ENCODE data around the gene LRRC49.
"Not testable (repeated sequence)": the region's sequence is repeated elsewhere in the genome, so short reads cannot be mapped to it uniquely, and the experiment has no call there.

GRCh38 chr15:71031232-71031631 is 138.6 kb downstream of the LRRC49 start:
- not testable (repeated sequence) for TF ChIP-seq CTCF, POLR2A (IDR thresholded peaks at IDR 0.05)

Measured in adrenal gland (tissue), 5 donors.